GM21737 (cell line): ENCODE data around the gene TRAF3IP1.
"Not testable (repeated sequence)": the region's sequence is repeated elsewhere in the genome, so short reads cannot be mapped to it uniquely, and the experiment has no call there.

Source experiments
- ATAC-seq: cut with Tn5 transposase; IDR thresholded peaks from one replicate; pipeline ENCODE4 v1.9.1; 2021; ENCODE audit warnings: mild to moderate bottlenecking, moderate library complexity; ENCODE audit not compliant: unreplicated experiment

Gene TRAF3IP1

DNA sequence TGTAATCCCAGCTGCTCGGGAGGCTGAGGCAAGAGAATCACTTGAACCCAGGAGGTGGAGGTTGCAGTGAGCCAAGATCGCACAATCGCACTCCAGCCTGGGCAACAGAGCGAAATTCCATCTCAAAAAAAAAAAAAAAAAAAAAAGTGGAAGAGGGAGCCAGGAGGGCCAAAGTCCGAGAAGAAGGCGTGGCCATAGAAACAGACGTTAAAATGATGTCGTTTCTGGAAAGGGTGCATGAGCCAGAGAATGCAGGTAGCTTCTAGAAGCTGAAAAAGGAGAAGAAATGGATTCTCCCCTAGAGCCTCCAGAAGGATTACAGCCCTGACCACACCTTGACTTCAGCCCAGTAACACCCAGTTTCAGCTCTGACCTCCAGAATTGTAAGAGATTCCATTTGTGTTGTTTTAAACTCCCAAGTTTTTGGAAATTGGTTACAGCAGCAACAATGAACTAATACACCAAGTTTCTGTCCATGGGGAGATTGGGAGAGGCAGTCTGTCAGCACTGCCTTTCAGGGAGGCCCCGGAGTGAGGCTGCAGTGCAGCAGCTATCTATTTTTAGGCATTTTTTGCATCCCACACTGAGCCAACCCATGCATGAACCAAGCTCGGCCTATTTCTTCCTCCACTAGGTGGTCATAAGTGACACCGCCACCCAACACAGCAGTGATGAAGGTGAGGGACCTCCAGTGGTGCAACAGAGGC is 14.2 kb upstream of the TRAF3IP1 start:
- ATAC-seq = no peak

DNA sequence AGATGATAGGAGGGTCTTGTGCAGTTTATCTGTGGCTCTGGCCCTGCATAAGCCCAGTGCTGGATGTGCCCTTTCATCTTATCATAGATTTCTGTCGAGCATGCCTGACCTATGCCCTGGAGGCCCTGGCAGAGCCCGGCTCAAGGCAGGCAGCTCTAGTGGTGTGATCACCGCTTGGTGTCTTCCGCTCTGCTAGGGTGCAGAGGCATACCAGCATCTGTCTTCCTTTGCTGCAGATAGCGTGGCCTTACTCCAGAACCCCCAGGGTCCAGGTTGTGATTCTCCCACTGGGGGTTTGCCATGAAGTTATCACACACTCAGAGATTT is 13.7 kb upstream of the TRAF3IP1 start:
- no peak for ATAC-seq

DNA sequence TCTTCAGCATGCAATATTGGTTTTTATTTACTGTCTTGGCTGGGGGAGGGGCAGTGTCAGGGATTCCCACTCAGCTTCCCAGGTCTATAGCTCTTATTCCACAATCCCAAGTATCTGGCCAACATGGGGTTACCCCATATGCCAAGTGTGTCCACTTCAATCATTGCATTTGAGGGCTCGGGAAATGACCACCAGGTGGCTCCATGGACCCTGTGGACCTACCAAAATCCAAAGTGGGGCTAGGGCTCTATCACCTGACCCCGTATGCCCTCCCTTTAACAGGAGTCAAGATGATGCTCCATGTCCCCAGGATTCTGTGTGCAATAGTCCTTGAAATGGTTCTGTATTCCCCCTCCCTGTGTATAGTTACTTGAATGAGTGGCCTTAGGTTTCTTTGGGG is 12.1 kb upstream of the TRAF3IP1 start:
- no peak for ATAC-seq

DNA sequence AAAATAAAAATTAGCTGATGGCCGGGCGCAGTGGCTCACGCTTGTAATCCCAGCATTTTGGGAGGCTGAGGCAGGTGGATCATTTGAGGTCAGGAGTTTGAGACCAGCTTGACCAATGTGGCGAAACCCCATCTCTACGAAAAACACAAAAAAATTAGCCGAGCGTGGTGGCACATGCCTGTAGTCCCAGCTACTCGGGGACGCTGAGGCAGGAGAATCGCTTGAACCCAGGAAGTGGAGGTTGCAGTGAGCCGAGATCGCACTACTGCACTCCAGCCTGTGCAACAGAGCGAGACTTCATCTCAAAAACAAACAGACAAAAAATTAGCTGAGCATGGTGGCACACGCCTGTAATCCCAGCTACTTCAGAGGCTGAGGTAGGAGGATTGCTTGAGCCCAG is 9.6 kb upstream of the TRAF3IP1 start:
- ATAC-seq = not testable (repeated sequence)

DNA sequence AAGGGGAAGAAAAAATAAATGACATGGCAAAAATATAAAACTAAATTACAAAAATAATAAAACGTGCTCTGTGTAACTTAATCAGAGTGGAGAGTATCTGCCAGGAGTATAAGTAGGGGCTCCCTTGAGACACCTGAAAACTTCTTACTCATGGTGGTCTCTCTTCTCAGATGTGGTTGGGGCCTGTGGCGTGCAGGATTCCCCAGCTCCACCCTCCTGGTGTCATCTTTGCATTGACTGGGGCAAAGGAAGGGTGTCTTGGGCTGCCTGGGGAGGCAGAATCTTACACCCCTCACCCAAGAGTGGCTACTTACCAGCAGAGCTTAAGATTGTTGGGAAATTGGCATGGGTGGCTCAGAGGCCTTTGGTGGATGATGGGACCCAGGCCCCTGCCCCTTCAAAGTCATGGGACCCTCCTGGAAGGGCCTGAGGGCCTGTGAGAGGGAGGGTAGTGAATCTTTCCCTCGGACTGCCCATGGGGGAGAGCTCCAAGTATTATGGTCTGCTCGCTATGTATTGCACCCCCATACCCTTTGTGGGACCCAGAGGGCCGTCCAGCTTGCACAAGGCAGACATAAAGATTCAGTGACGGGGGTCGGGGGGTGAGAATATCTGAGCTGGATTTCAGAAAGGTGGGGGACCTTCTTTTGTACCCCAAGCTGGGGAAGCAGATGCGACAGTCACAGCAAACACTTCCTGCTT is 6.9 kb upstream of the TRAF3IP1 start:
- no peak for ATAC-seq

DNA sequence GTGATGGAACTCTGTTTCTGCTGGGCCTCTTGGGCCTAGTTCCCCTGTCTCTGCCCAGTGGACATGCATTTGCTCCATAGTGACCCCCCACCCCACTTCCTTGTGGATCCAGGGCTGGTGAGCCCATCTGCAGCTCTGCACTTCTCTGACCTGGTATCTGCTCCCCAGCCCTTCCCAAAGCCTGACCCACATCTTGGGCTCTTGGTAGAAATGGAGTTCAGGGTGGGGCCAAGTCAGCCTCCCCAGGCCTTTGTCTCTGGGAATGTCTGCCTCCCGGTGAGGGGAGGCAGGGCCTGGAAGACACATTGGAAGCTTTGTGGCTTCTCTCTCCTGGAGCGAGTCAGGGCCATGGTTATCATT is 6.3 kb upstream of the TRAF3IP1 start:
- no peak for ATAC-seq

DNA sequence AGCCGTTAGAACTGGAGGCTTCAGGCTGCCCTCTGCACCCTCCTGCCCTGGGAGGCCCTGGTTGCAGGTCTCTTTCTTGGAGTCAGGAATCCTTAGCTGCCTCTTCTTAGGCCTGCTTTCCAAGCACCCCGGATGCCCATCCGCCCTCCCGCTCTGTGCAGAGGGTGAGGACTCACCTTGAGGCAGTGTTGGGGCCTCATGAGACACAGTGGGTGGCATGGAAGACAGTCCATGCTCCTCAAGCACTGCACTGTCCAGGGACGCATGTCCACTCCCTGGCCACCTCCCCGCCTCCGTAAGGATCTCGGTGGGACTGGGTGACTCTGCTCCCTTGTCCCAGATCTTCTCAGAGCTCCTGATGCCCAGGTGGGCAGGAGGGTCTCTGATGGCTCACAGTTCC is 5.7 kb upstream of the TRAF3IP1 start:
- no peak for ATAC-seq

- no peak for ATAC-seq
These were observed 5.2 kb upstream of the TRAF3IP1 start for GRCh38 chr2:238315031-238315595.

DNA sequence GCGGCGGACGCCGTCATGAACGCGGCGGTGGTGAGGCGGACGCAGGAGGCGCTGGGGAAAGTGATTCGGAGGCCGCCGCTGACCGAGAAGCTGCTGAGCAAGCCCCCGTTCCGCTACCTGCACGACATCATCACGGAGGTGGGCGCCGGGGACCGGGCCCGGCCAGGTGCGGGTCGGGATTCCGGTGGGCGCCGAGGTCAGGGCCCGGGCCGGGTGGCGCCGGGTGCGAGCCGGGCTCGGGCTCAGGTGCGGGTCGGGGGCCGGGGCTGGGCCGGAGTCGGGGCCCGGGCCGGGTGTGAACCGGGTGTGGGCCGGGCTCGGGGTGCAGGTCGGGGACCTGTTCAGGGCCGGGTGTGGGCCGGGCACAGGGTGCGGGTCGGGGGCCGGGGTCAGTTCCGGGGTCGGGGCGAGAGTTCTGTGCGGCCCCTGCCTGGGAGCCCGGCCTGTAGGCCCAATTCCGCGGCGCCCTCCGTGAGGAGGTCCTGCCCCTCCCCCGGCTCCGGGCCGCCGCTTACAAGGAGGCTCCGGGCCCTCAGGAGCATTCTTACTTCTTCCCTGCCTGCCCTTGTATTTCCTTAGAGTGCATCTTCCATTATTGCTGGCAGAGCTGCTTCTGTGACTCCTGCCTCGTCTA is 447 bp downstream of the TRAF3IP1 start:
- peak; percentile 26 for ATAC-seq

- ATAC-seq = no peak
These were observed 1.1 kb downstream of the TRAF3IP1 start for GRCh38 chr2:238321467-238321866.

- ATAC-seq = no peak
These were observed 1.7 kb downstream of the TRAF3IP1 start for GRCh38 chr2:238322001-238322411.

DNA sequence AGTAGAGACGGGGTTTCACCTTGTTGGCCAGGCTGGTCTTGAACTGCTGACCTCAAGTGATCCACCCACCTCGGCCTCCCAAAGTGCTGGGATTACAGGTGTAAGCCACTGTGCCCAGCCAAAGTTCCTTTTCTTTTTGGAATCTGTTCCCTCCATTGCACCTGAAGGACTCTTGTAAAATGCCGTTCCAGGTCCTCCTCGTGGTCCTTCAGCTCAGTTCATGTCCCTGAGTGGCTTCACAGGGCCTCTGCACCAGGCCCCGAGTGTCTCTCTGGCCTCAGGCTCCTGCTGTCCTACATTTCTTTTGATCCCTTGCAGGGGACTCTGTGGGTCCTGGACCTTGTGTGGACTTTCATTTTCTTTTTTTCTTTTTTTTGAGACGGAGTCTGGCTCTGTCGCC is 3.9 kb downstream of the TRAF3IP1 start:
- ATAC-seq = not testable (repeated sequence)

DNA sequence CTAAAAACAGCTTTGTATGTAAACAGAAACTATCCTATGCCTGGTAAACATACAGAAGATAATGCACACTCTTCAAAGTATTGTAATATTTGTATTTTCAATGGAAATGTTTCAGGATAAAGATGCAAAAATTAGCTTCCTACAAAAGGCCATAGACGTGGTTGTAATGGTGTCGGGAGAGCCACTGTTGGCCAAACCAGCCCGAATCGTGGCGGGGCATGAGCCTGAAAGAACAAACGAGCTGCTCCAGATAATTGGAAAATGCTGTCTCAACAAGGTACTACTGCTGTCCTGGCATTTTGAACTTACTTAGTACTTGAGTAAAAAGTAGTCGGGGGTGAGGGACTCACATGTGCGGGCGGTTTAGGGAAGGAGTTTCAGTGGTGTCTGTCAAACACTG is 5.4 kb downstream of the TRAF3IP1 start:
- no peak for ATAC-seq

- ATAC-seq = no peak
These were observed 6.6 kb downstream of the TRAF3IP1 start for GRCh38 chr2:238326801-238327365.

- ATAC-seq = no peak
These were observed 7.4 kb downstream of the TRAF3IP1 start for GRCh38 chr2:238327751-238328150.

GRCh38 chr2:238330391-238330790 is 10.1 kb downstream of the TRAF3IP1 start:
- ATAC-seq = no peak

DNA sequence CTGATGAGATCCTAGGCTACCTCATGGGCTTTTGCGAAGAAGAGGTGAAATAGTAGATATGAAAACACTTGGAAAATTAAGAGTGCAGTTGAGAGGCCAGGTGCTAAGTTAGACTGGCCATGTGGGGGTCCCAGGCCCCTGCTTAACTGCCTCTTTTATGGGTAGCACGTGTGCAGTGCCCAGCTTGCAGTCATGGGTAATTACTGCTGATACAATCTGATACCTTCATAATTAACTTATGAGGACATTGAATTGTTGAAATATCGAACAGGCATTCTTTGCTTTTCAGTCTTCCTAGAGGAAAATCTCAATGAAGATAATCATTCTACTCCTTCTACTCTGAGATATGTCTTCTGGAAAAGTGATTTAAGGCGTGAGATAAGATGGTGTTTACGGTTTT is 11.6 kb downstream of the TRAF3IP1 start:
- ATAC-seq = no peak

GRCh38 chr2:238334885-238335284 is 14.6 kb downstream of the TRAF3IP1 start:
- no peak for ATAC-seq

- not testable (repeated sequence) for ATAC-seq
These were observed 15.3 kb downstream of the TRAF3IP1 start for GRCh38 chr2:238335591-238335990.

- ATAC-seq = no peak
These were observed 15.8 kb downstream of the TRAF3IP1 start for GRCh38 chr2:238336151-238336550.

GRCh38 chr2:238336793-238337444 is 16.6 kb downstream of the TRAF3IP1 start:
- no peak for ATAC-seq
